Measurements from ENCODE around the gene MITD1. TPM values are rescaled to one million over a fixed set of nuclear protein-coding genes. Genes with fewer than 3 reads are reported as not detected.
A peak's percentile ranks its signal among the peaks of the same experiment; 100 is the strongest.

Gene MITD1
- total and polyA plus RNA-seq, 2 of the 13 experiments (the other 11 are each of a cell fraction or from before 2014, with no cell fraction given) = 17.8 to 43.7 TPM

- TF ChIP-seq RERE (CRISPR knock-in tag; IDR thresholded peaks at IDR 0.05; ENCODE audit: low read depth) (no peak), ZNF337 (CRISPR knock-in tag; IDR thresholded peaks at IDR 0.05; ENCODE audit: borderline replicate concordance, low read depth) (no peak; the same call in 1 of the 2 replicates), ZNF382 (CRISPR knock-in tag; IDR thresholded peaks at IDR 0.05; ENCODE audit: borderline replicate concordance) (no peak), ZBED4 (CRISPR knock-in tag; IDR thresholded peaks at IDR 0.05; ENCODE audit: borderline replicate concordance) (no peak), NFKBIZ (CRISPR knock-in tag; IDR thresholded peaks at IDR 0.05) (no peak), GATA4 (IDR thresholded peaks at IDR 0.05; ENCODE audit: borderline replicate concordance, low read depth) (peak; percentile 90; the same call in 1 of the 2 replicates), ZNF232 (CRISPR knock-in tag; IDR thresholded peaks at IDR 0.05; ENCODE audit: borderline replicate concordance) (peak; percentile 87), MBD4 (IDR thresholded peaks at IDR 0.05; ENCODE audit: borderline replicate concordance, low read length) (no peak), HHEX (CRISPR knock-in tag; IDR thresholded peaks at IDR 0.05) (no peak), JUND (CRISPR knock-in tag; IDR thresholded peaks at IDR 0.05) (no peak), RORA (CRISPR knock-in tag; IDR thresholded peaks at IDR 0.05) (no peak), ZNF567 (CRISPR knock-in tag; IDR thresholded peaks at IDR 0.05; ENCODE audit: borderline replicate concordance) (no peak; the same call in 1 of the 2 replicates)
- TF ChIP-seq, protein P1, sequence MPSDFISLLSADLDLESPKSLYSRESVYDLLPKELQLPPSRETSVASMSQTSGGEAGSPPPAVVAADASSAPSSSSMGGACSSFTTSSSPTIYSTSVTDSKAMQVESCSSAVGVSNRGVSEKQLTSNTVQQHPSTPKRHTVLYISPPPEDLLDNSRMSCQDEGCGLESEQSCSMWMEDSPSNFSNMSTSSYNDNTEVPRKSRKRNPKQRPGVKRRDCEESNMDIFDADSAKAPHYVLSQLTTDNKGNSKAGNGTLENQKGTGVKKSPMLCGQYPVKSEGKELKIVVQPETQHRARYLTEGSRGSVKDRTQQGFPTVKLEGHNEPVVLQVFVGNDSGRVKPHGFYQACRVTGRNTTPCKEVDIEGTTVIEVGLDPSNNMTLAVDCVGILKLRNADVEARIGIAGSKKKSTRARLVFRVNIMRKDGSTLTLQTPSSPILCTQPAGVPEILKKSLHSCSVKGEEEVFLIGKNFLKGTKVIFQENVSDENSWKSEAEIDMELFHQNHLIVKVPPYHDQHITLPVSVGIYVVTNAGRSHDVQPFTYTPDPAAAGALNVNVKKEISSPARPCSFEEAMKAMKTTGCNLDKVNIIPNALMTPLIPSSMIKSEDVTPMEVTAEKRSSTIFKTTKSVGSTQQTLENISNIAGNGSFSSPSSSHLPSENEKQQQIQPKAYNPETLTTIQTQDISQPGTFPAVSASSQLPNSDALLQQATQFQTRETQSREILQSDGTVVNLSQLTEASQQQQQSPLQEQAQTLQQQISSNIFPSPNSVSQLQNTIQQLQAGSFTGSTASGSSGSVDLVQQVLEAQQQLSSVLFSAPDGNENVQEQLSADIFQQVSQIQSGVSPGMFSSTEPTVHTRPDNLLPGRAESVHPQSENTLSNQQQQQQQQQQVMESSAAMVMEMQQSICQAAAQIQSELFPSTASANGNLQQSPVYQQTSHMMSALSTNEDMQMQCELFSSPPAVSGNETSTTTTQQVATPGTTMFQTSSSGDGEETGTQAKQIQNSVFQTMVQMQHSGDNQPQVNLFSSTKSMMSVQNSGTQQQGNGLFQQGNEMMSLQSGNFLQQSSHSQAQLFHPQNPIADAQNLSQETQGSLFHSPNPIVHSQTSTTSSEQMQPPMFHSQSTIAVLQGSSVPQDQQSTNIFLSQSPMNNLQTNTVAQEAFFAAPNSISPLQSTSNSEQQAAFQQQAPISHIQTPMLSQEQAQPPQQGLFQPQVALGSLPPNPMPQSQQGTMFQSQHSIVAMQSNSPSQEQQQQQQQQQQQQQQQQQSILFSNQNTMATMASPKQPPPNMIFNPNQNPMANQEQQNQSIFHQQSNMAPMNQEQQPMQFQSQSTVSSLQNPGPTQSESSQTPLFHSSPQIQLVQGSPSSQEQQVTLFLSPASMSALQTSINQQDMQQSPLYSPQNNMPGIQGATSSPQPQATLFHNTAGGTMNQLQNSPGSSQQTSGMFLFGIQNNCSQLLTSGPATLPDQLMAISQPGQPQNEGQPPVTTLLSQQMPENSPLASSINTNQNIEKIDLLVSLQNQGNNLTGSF (CRISPR knock-in tag; IDR thresholded peaks at IDR 0.05) = peak; percentile 57; the same call in 1 of the 2 replicates
- TF ChIP-seq, protein P2, sequence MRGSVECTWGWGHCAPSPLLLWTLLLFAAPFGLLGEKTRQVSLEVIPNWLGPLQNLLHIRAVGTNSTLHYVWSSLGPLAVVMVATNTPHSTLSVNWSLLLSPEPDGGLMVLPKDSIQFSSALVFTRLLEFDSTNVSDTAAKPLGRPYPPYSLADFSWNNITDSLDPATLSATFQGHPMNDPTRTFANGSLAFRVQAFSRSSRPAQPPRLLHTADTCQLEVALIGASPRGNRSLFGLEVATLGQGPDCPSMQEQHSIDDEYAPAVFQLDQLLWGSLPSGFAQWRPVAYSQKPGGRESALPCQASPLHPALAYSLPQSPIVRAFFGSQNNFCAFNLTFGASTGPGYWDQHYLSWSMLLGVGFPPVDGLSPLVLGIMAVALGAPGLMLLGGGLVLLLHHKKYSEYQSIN (CRISPR knock-in tag; IDR thresholded peaks at IDR 0.05; ENCODE audit: borderline replicate concordance) = no peak
Observed at GRCh38 chr2:99140860-99141109, 40.1 kb downstream of the MITD1 start (continued).

Measured in HepG2 (cell line).